ENCODE data around the gene SLC44A2.
A peak's percentile ranks its signal among the peaks of the same experiment; 100 is the strongest.
"Not testable (repeated sequence)": the region's sequence is repeated elsewhere in the genome, so short reads cannot be mapped to it uniquely, and the experiment has no call there.

Gene SLC44A2

GRCh38 chr19:10651851-10652250, 26.5 kb downstream of the SLC44A2 start:
- DNase-seq (ENCODE audit: low read depth): no peak

- no peak for DNase-seq (ENCODE audit: low read depth)
Observed at GRCh38 chr19:10653482-10653731, 28.1 kb downstream of the SLC44A2 start.

- DNase-seq (ENCODE audit: low read depth): peak; percentile 99
Observed at GRCh38 chr19:10653732-10654609, 28.6 kb downstream of the SLC44A2 start, which contains the start of gene ILF3. TSS of gene ILF3 (plus strand) at chr19:10654346. CDS start at chr19:10670606, 16,260 bp downstream.

- no peak for DNase-seq (ENCODE audit: low read depth)
Observed at GRCh38 chr19:10654610-10655456, 29.5 kb downstream of the SLC44A2 start.

- DNase-seq (ENCODE audit: low read depth): no peak
Observed at GRCh38 chr19:10655457-10656312, 30.3 kb downstream of the SLC44A2 start.

- DNase-seq (ENCODE audit: low read depth): no peak
Observed at GRCh38 chr19:10660346-10660745, 35.0 kb downstream of the SLC44A2 start.

GRCh38 chr19:10661946-10662345, 36.6 kb downstream of the SLC44A2 start:
- DNase-seq (ENCODE audit: low read depth): no peak

- no peak for DNase-seq (ENCODE audit: low read depth)
Observed at GRCh38 chr19:10662384-10663251, 37.3 kb downstream of the SLC44A2 start.

- DNase-seq (ENCODE audit: low read depth): not testable (repeated sequence)
Observed at GRCh38 chr19:10663252-10663563, 37.9 kb downstream of the SLC44A2 start.

GRCh38 chr19:10667867-10668266, 42.5 kb downstream of the SLC44A2 start:
- DNase-seq (ENCODE audit: low read depth): no peak

GRCh38 chr19:10669246-10669645, 43.9 kb downstream of the SLC44A2 start:
- no peak for DNase-seq (ENCODE audit: low read depth)

GRCh38 chr19:10670182-10670581, 44.8 kb downstream of the SLC44A2 start:
- DNase-seq (ENCODE audit: low read depth): no peak

GRCh38 chr19:10670876-10671804, 45.8 kb downstream of the SLC44A2 start:
- DNase-seq (ENCODE audit: low read depth): no peak

GRCh38 chr19:10671922-10672321, 46.6 kb downstream of the SLC44A2 start:
- not testable (repeated sequence) for DNase-seq (ENCODE audit: low read depth)

- DNase-seq (ENCODE audit: low read depth): not testable (repeated sequence)
Observed at GRCh38 chr19:10675214-10675613, 49.9 kb downstream of the SLC44A2 start.

- DNase-seq (ENCODE audit: low read depth): no peak
Observed at GRCh38 chr19:10677751-10678150, 52.4 kb downstream of the SLC44A2 start.

GRCh38 chr19:10678813-10679212, 53.5 kb downstream of the SLC44A2 start:
- no peak for DNase-seq (ENCODE audit: low read depth)

GRCh38 chr19:10679743-10680142, 54.4 kb downstream of the SLC44A2 start:
- no peak for DNase-seq (ENCODE audit: low read depth)

GRCh38 chr19:10680545-10681135, 55.3 kb downstream of the SLC44A2 start:
- DNase-seq (ENCODE audit: low read depth): no peak

GRCh38 chr19:10681658-10682057, 56.3 kb downstream of the SLC44A2 start:
- no peak for DNase-seq (ENCODE audit: low read depth)

Measured in GM04503 (cell line).